ENCODE data around the gene CT45A3.

DNA sequence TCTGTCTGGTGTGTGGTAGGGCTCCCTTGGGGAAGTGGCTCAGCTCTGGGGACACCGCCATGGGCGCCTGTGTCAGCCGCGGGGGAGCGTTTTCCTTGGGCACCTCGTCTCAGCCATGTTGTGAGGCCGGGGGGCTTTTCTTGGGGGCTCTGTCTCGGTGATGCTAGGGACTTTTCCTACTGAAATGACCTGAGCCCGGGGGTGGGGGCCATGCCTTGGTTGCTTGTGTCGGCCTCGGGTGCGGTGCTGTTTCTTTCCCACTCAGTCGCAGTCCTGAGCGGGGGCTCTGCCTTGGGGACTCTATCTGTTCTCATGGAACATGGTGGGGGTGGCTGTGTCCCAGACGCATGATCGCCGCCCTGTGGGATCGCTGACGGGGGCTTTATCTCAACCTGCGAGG lies 54.2 kb downstream of the CT45A3 start:
- TF ChIP-seq CHD2 (IDR thresholded peaks at IDR 0.05; ENCODE audit: low read depth, low read length): no peak
- TF ChIP-seq SETDB1 (CRISPR knock-in tag; IDR thresholded peaks at IDR 0.05; ENCODE audit: borderline replicate concordance): no peak
- no peak for TF ChIP-seq ZNF10 (CRISPR knock-in tag; IDR thresholded peaks at IDR 0.05; ENCODE audit: borderline replicate concordance, low read depth)
- no peak for TF ChIP-seq POLR2A (IDR thresholded peaks at IDR 0.05; ENCODE audit: insufficient read depth in 1 of 2, low read depth in 2 of 2, low read length in 2 of 2)
- TF ChIP-seq POLR2AphosphoS5 (IDR thresholded peaks at IDR 0.05; ENCODE audit: low read depth, low read length): no peak
- TF ChIP-seq, protein P1, sequence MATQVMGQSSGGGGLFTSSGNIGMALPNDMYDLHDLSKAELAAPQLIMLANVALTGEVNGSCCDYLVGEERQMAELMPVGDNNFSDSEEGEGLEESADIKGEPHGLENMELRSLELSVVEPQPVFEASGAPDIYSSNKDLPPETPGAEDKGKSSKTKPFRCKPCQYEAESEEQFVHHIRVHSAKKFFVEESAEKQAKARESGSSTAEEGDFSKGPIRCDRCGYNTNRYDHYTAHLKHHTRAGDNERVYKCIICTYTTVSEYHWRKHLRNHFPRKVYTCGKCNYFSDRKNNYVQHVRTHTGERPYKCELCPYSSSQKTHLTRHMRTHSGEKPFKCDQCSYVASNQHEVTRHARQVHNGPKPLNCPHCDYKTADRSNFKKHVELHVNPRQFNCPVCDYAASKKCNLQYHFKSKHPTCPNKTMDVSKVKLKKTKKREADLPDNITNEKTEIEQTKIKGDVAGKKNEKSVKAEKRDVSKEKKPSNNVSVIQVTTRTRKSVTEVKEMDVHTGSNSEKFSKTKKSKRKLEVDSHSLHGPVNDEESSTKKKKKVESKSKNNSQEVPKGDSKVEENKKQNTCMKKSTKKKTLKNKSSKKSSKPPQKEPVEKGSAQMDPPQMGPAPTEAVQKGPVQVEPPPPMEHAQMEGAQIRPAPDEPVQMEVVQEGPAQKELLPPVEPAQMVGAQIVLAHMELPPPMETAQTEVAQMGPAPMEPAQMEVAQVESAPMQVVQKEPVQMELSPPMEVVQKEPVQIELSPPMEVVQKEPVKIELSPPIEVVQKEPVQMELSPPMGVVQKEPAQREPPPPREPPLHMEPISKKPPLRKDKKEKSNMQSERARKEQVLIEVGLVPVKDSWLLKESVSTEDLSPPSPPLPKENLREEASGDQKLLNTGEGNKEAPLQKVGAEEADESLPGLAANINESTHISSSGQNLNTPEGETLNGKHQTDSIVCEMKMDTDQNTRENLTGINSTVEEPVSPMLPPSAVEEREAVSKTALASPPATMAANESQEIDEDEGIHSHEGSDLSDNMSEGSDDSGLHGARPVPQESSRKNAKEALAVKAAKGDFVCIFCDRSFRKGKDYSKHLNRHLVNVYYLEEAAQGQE (IDR thresholded peaks at IDR 0.05; ENCODE audit: borderline replicate concordance in 1 of 2, low read depth in 1 of 2, low read length in 2 of 2): no peak
- TF ChIP-seq NKX3-1 (CRISPR knock-in tag; IDR thresholded peaks at IDR 0.05): no peak
- TF ChIP-seq, protein P2, sequence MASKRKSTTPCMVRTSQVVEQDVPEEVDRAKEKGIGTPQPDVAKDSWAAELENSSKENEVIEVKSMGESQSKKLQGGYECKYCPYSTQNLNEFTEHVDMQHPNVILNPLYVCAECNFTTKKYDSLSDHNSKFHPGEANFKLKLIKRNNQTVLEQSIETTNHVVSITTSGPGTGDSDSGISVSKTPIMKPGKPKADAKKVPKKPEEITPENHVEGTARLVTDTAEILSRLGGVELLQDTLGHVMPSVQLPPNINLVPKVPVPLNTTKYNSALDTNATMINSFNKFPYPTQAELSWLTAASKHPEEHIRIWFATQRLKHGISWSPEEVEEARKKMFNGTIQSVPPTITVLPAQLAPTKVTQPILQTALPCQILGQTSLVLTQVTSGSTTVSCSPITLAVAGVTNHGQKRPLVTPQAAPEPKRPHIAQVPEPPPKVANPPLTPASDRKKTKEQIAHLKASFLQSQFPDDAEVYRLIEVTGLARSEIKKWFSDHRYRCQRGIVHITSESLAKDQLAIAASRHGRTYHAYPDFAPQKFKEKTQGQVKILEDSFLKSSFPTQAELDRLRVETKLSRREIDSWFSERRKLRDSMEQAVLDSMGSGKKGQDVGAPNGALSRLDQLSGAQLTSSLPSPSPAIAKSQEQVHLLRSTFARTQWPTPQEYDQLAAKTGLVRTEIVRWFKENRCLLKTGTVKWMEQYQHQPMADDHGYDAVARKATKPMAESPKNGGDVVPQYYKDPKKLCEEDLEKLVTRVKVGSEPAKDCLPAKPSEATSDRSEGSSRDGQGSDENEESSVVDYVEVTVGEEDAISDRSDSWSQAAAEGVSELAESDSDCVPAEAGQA (IDR thresholded peaks at IDR 0.05; ENCODE audit: low read depth): no peak
- TF ChIP-seq, protein P2 (CRISPR knock-in tag; IDR thresholded peaks at IDR 0.05; ENCODE audit: borderline replicate concordance): no peak
- TF ChIP-seq GABPB1 (CRISPR knock-in tag; IDR thresholded peaks at IDR 0.05): no peak
- TF ChIP-seq, protein P3, sequence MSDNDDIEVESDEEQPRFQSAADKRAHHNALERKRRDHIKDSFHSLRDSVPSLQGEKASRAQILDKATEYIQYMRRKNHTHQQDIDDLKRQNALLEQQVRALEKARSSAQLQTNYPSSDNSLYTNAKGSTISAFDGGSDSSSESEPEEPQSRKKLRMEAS (IDR thresholded peaks at IDR 0.05): no peak
- TF ChIP-seq EZH2 (conservative IDR thresholded peaks at IDR 0.05; ENCODE audit: low read depth, low read length): no peak

Data from HepG2 (cell line).